Measurements from ENCODE around the gene ACSS3. TPM values are rescaled to one million over a fixed set of nuclear protein-coding genes. Genes with fewer than 3 reads are reported as not detected.

The ACSS3 gene
- polyA plus RNA-seq, 1 of the 3 experiments (the other 2 are of a cell fraction) = 0.02 TPM

- 4% methylated on average over 2 of the region's 2 CpGs for WGBS (ENCODE audit: low lambda C conversion rate)
- POLR2A ChIA-PET = no interaction called here
- peak; percentile 15 for TF ChIP-seq CHD2 (IDR thresholded peaks at IDR 0.05; ENCODE audit: low read length, partially characterized antibody)
- TF ChIP-seq SMC3 (IDR thresholded peaks at IDR 0.05; ENCODE audit: low read depth, low read length) = peak; percentile 61
- peak; percentile 61 for TF ChIP-seq GATA2 (CRISPR knock-in tag; IDR thresholded peaks at IDR 0.05)
- TF ChIP-seq RAD21 (IDR thresholded peaks at IDR 0.05; ENCODE audit: low read length) = peak; percentile 59
- TF ChIP-seq, protein P1, sequence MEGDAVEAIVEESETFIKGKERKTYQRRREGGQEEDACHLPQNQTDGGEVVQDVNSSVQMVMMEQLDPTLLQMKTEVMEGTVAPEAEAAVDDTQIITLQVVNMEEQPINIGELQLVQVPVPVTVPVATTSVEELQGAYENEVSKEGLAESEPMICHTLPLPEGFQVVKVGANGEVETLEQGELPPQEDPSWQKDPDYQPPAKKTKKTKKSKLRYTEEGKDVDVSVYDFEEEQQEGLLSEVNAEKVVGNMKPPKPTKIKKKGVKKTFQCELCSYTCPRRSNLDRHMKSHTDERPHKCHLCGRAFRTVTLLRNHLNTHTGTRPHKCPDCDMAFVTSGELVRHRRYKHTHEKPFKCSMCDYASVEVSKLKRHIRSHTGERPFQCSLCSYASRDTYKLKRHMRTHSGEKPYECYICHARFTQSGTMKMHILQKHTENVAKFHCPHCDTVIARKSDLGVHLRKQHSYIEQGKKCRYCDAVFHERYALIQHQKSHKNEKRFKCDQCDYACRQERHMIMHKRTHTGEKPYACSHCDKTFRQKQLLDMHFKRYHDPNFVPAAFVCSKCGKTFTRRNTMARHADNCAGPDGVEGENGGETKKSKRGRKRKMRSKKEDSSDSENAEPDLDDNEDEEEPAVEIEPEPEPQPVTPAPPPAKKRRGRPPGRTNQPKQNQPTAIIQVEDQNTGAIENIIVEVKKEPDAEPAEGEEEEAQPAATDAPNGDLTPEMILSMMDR (IDR thresholded peaks at IDR 0.05) = peak; percentile 93
- no peak for TF ChIP-seq MXI1 (IDR thresholded peaks at IDR 0.05; ENCODE audit: low read depth, low read length)
- no peak for TF ChIP-seq FOSL2 (IDR thresholded peaks at IDR 0.05; ENCODE audit: borderline replicate concordance, low read depth)
Observed at GRCh38 chr12:81128930-81129554, 51.2 kb downstream of the ACSS3 start.

GRCh38 chr12:81136519-81136918, 58.6 kb downstream of the ACSS3 start:
- no peaks in the 10 kb centered on the region for H3K4me1 ChIP-seq (ENCODE audit: control insufficient read depth in 1 of 2, insufficient read depth in 2 of 2, low read depth in 1 of 2, low read length in 1 of 2)
- no peak overlapping the region for H3K4me2 ChIP-seq
- ChIA-PET POLR2A (no interaction called here), CTCF (no interaction called here)
- H2AFZ ChIP-seq (ENCODE audit: low read depth) = no peak overlapping the region
- no peak overlapping the region for H3K27ac ChIP-seq (ENCODE audit: low read depth in 2 of 2, low read length in 1 of 2)
- no peak overlapping the region for H3K9ac ChIP-seq
- no peak overlapping the region for H3K4me3 ChIP-seq (ENCODE audit: low read depth in 2 of 2, low read length in 1 of 2)
- H3F3A ChIP-seq (replicated peaks; ENCODE audit: insufficient read depth) = no peaks in the 10 kb centered on the region
- no peaks in the 10 kb centered on the region for H3K9me3 ChIP-seq
- no peaks in the 10 kb centered on the region for H3K36me3 ChIP-seq (replicated peaks in 1 of 2; ENCODE audit: control insufficient read depth in 1 of 2, insufficient read depth in 2 of 2, low read length in 1 of 2)
- no peak for DNase-seq
- H4K20me1 ChIP-seq (ENCODE audit: insufficient read depth) = no peaks in the 10 kb centered on the region
- H3K79me2 ChIP-seq (ENCODE audit: insufficient read depth) = no peaks in the 10 kb centered on the region
- H3K27me3 ChIP-seq (ENCODE audit: insufficient read depth) = no peaks in the 10 kb centered on the region
- no peak for TF ChIP-seq SMC3 (IDR thresholded peaks at IDR 0.05; ENCODE audit: low read depth, low read length)
- TF ChIP-seq, protein P2, sequence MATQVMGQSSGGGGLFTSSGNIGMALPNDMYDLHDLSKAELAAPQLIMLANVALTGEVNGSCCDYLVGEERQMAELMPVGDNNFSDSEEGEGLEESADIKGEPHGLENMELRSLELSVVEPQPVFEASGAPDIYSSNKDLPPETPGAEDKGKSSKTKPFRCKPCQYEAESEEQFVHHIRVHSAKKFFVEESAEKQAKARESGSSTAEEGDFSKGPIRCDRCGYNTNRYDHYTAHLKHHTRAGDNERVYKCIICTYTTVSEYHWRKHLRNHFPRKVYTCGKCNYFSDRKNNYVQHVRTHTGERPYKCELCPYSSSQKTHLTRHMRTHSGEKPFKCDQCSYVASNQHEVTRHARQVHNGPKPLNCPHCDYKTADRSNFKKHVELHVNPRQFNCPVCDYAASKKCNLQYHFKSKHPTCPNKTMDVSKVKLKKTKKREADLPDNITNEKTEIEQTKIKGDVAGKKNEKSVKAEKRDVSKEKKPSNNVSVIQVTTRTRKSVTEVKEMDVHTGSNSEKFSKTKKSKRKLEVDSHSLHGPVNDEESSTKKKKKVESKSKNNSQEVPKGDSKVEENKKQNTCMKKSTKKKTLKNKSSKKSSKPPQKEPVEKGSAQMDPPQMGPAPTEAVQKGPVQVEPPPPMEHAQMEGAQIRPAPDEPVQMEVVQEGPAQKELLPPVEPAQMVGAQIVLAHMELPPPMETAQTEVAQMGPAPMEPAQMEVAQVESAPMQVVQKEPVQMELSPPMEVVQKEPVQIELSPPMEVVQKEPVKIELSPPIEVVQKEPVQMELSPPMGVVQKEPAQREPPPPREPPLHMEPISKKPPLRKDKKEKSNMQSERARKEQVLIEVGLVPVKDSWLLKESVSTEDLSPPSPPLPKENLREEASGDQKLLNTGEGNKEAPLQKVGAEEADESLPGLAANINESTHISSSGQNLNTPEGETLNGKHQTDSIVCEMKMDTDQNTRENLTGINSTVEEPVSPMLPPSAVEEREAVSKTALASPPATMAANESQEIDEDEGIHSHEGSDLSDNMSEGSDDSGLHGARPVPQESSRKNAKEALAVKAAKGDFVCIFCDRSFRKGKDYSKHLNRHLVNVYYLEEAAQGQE (IDR thresholded peaks at IDR 0.05; ENCODE audit: low read depth, low read length) = no peak
- TF ChIP-seq IRF3 (IDR thresholded peaks at IDR 0.05; ENCODE audit: low read depth, low read length) = no peak
- TF ChIP-seq NRF1 (IDR thresholded peaks at IDR 0.05; ENCODE audit: low read depth, low read length) = no peak
- no peaks in the 10 kb centered on the region for H3K9me2 ChIP-seq

More at GRCh38 chr12:81128930-81129554, 51.2 kb downstream of the ACSS3 start:
- Histone ChIP-seq H3K36me3 (replicated peaks in 1 of 2; ENCODE audit: control insufficient read depth in 1 of 2, insufficient read depth in 2 of 2, low read length in 1 of 2) (no peaks in the 10 kb centered on the region), H3K4me3 (ENCODE audit: low read depth in 2 of 2, low read length in 1 of 2) (no peak overlapping the region), H3K9ac (no peak overlapping the region), H3K27me3 (ENCODE audit: insufficient read depth) (no peaks in the 10 kb centered on the region), H3F3A (replicated peaks; ENCODE audit: insufficient read depth) (no peaks in the 10 kb centered on the region), H4K20me1 (ENCODE audit: insufficient read depth) (no peaks in the 10 kb centered on the region), H3K4me2 (no peak overlapping the region), H3K79me2 (ENCODE audit: insufficient read depth) (no peaks in the 10 kb centered on the region), H3K9me2 (no peaks in the 10 kb centered on the region), H3K27ac (ENCODE audit: low read depth in 2 of 2, low read length in 1 of 2) (no peak overlapping the region), H3K9me3 (no peaks in the 10 kb centered on the region), H3K4me1 (ENCODE audit: control insufficient read depth in 1 of 2, insufficient read depth in 2 of 2, low read depth in 1 of 2, low read length in 1 of 2) (no peaks in the 10 kb centered on the region), H2AFZ (ENCODE audit: low read depth) (no peak overlapping the region)
- peak; percentile 48 for DNase-seq
- CTCF ChIA-PET = interaction anchor here (0.6 to 2.4 kb wide), 21 partner anchors 9 to 718 kb away, joined by 3 to 15 read pairs (median 5); no protein-coding TSS in a partner anchor
